Trophoblast cell (in vitro differentiated cells and primary cell): ENCODE data around the gene JAML.

Experiments
- DNase-seq, 2 donors: peaks; one replicate each; pipeline ENCODE4 v3.0.0-alpha.2; 2016
- H2AFZ ChIP-seq: 2 replicates; pipeline ENCODE4 v1.6.1; 2013; ENCODE audit warnings: low read length, moderate library complexity, mild to moderate bottlenecking; ENCODE audit not compliant: insufficient read depth, poor library complexity
- H2AK5ac ChIP-seq: 2 replicates; pipeline ENCODE4 v1.6.1; 2013; ENCODE audit warnings: mild to moderate bottlenecking, low read length
- H2BK120ac ChIP-seq: 2 replicates; pipeline ENCODE4 v1.6.1; 2013; ENCODE audit warnings: low read length, mild to moderate bottlenecking, moderate library complexity; ENCODE audit not compliant: insufficient read depth, poor library complexity
- H2BK12ac ChIP-seq: 2 replicates; pipeline ENCODE4 v1.6.1; 2013; ENCODE audit warnings: mild to moderate bottlenecking, low read length, moderate library complexity
- H2BK5ac ChIP-seq: 2 replicates; pipeline ENCODE4 v1.6.1; 2013; ENCODE audit warnings: low read length, low read depth, moderate library complexity, mild to moderate bottlenecking; ENCODE audit not compliant: poor library complexity
- H3K14ac ChIP-seq: 2 replicates; pipeline ENCODE4 v1.6.1; 2013; ENCODE audit warnings: mild to moderate bottlenecking, low read length
- H3K18ac ChIP-seq: 2 replicates; pipeline ENCODE4 v1.6.1; 2013; ENCODE audit warnings: mild to moderate bottlenecking, low read length
- H3K23ac ChIP-seq: 2 replicates; pipeline ENCODE4 v1.6.1; 2013; ENCODE audit warnings: low read length
- H3K27ac ChIP-seq: 2 replicates; pipeline ENCODE4 v1.5.1; 2013; ENCODE audit warnings: low read depth, mild to moderate bottlenecking, inconsistent platforms, low read length, moderate library complexity
- H3K27me3 ChIP-seq: 2 replicates; pipeline ENCODE4 v1.6.1; 2013; ENCODE audit warnings: inconsistent platforms, mild to moderate bottlenecking, low read length, moderate library complexity; ENCODE audit not compliant: insufficient read depth
- H3K36me3 ChIP-seq, 2 experiments: 1 replicate in 1 of 2; 2 replicates in 1 of 2; pipeline ENCODE4 v1.6.1; 2013; ENCODE audit warnings: low read length in 2 of 2, mild to moderate bottlenecking in 2 of 2, moderate library complexity in 1 of 2; ENCODE audit not compliant: insufficient read depth in 2 of 2, control insufficient read depth in 1 of 2
- H3K4ac ChIP-seq: 2 replicates; pipeline ENCODE4 v1.6.1; 2013; ENCODE audit warnings: low read depth, mild to moderate bottlenecking, low read length, moderate library complexity
- H3K4me1 ChIP-seq, 2 experiments: 1 replicate in 1 of 2; 2 replicates in 1 of 2; pipeline ENCODE4 v1.6.1; 2013; ENCODE audit warnings: low read length in 2 of 2, mild to moderate bottlenecking in 2 of 2, moderate library complexity in 1 of 2; ENCODE audit not compliant: insufficient read depth in 2 of 2, control insufficient read depth in 1 of 2
- H3K4me2 ChIP-seq: 2 replicates; pipeline ENCODE4 v1.6.1; 2013; ENCODE audit warnings: inconsistent platforms, mild to moderate bottlenecking, low read length, moderate library complexity
- H3K4me3 ChIP-seq: 2 replicates; pipeline ENCODE4 v1.5.1; 2013; ENCODE audit warnings: mild to moderate bottlenecking, low read depth, low read length, inconsistent platforms
- H3K79me1 ChIP-seq: one replicate; pipeline ENCODE4 v1.6.1; 2013; ENCODE audit warnings: low read length
- H3K79me2 ChIP-seq: 2 replicates; pipeline ENCODE4 v1.6.1; 2013; ENCODE audit warnings: low read length, mild to moderate bottlenecking; ENCODE audit not compliant: control insufficient read depth, insufficient read depth, poor library complexity
- H3K9ac ChIP-seq: 2 replicates; pipeline ENCODE4 v1.6.1; 2013; ENCODE audit warnings: mild to moderate bottlenecking, low read length
- H3K9me3 ChIP-seq: 2 replicates; pipeline ENCODE4 v1.6.1; 2013; ENCODE audit warnings: low read depth, mild to moderate bottlenecking, control low read depth, inconsistent platforms, low read length; ENCODE audit not compliant: insufficient read depth
- H4K12ac ChIP-seq: 2 replicates; pipeline ENCODE4 v1.6.1; 2013; ENCODE audit warnings: low read depth, mild to moderate bottlenecking, low read length, moderate library complexity
- H4K8ac ChIP-seq: 2 replicates; pipeline ENCODE4 v1.6.1; 2013; ENCODE audit warnings: low read depth, mild to moderate bottlenecking, low read length, moderate library complexity
- H4K91ac ChIP-seq: one replicate; pipeline ENCODE4 v1.6.1; 2013; ENCODE audit warnings: low read depth, mild to moderate bottlenecking, low read length, moderate library complexity
- WGBS: extraction: QIAGEN DNeasy Blood & Tissue Kit; methylation state at CpG from one replicate; pipeline ENCODE4 v1.1.7; 2013; ENCODE audit warnings: missing lambda C conversion rate; ENCODE audit not compliant: insufficient read length, insufficient coverage; ENCODE audit errors: extremely low coverage; 5-methylcytosine and 5-hydroxymethylcytosine counted together

Gene JAML

GRCh38 chr11:118152020-118152551, 72.7 kb downstream of the JAML start:
- Histone ChIP-seq H3K4ac (no peak overlapping the region), H3K18ac (no peak overlapping the region), H2AFZ (no peak overlapping the region), H3K9me3 (peaks cover 15% of the 10 kb centered on the region), H4K91ac (no peak overlapping the region), H3K27me3 (peaks cover 67% of the 10 kb centered on the region), H3K4me1 (peaks cover 5% of the 10 kb centered on the region in 2 experiments), H3K27ac (no peak overlapping the region), H4K8ac (no peak overlapping the region), H3K79me2 (no peaks in the 10 kb centered on the region), H3K36me3 (no peaks in the 10 kb centered on the region), H3K4me2 (peak overlapping the region; percentile 86), H3K9ac (no peak overlapping the region), H2BK120ac (no peak overlapping the region), H3K79me1 (no peaks in the 10 kb centered on the region), H2AK5ac (no peak overlapping the region), H4K12ac (no peak overlapping the region), H3K23ac (no peak overlapping the region), H3K4me3 (no peak overlapping the region), H2BK12ac (no peak overlapping the region), H3K14ac (no peak overlapping the region), H2BK5ac (no peak overlapping the region)
- DNase-seq, result no peak
- no CpG with 5 or more reads among the region's 16 CpGs for WGBS

GRCh38 chr11:118151431-118151830, 73.4 kb downstream of the JAML start:
- Histone ChIP-seq H2AK5ac (no peak overlapping the region), H3K4me3 (no peak overlapping the region), H3K14ac (no peak overlapping the region), H3K27me3 (peaks cover 63% of the 10 kb centered on the region), H4K91ac (no peak overlapping the region), H2AFZ (no peak overlapping the region), H3K23ac (no peak overlapping the region), H3K4me2 (no peak overlapping the region), H3K27ac (no peak overlapping the region), H3K9ac (no peak overlapping the region), H3K9me3 (peaks cover 11% of the 10 kb centered on the region), H4K8ac (no peak overlapping the region), H3K18ac (no peak overlapping the region), H3K79me2 (no peaks in the 10 kb centered on the region), H2BK12ac (no peak overlapping the region), H4K12ac (no peak overlapping the region), H3K36me3 (no peaks in the 10 kb centered on the region), H2BK120ac (no peak overlapping the region), H3K79me1 (no peaks in the 10 kb centered on the region), H2BK5ac (no peak overlapping the region), H3K4me1 (peaks cover 5% of the 10 kb centered on the region in 2 experiments), H3K4ac (no peak overlapping the region)
- no peak for DNase-seq
- no CpG with 5 or more reads among the region's 5 CpGs for WGBS

- Histone ChIP-seq H2BK120ac (no peak overlapping the region), H2BK5ac (no peak overlapping the region), H3K9ac (no peak overlapping the region), H2AFZ (no peak overlapping the region), H3K9me3 (peaks cover 9% of the 10 kb centered on the region), H2BK12ac (no peak overlapping the region), H2AK5ac (no peak overlapping the region), H3K4me1 (peaks cover 5% of the 10 kb centered on the region in 2 experiments), H3K27ac (no peak overlapping the region), H3K14ac (no peak overlapping the region), H3K79me2 (no peaks in the 10 kb centered on the region), H3K18ac (no peak overlapping the region), H3K23ac (no peak overlapping the region), H4K12ac (no peak overlapping the region), H3K36me3 (no peaks in the 10 kb centered on the region), H4K8ac (no peak overlapping the region), H3K27me3 (peaks cover 49% of the 10 kb centered on the region), H3K79me1 (no peaks in the 10 kb centered on the region), H4K91ac (no peak overlapping the region), H3K4me3 (no peak overlapping the region), H3K4me2 (no peak overlapping the region), H3K4ac (no peak overlapping the region)
- DNase-seq, result no peak
- no CpG with 5 or more reads among the region's 1 CpG for WGBS
Measured at GRCh38 chr11:118149493-118149892, 75.3 kb downstream of the JAML start.

- Histone ChIP-seq H3K27me3 (peaks cover 43% of the 10 kb centered on the region), H3K4me2 (no peak overlapping the region), H2AFZ (no peak overlapping the region), H2BK120ac (no peak overlapping the region), H3K36me3 (no peaks in the 10 kb centered on the region), H3K4me1 (peaks cover 5% of the 10 kb centered on the region in 2 experiments), H3K4ac (no peak overlapping the region), H3K4me3 (no peak overlapping the region), H3K18ac (no peak overlapping the region), H3K9ac (no peak overlapping the region), H3K23ac (no peak overlapping the region), H4K8ac (no peak overlapping the region), H3K9me3 (peaks cover 5% of the 10 kb centered on the region), H4K12ac (no peak overlapping the region), H2BK12ac (no peak overlapping the region), H3K27ac (no peak overlapping the region), H3K14ac (no peak overlapping the region), H3K79me2 (no peaks in the 10 kb centered on the region), H2BK5ac (no peak overlapping the region), H2AK5ac (no peak overlapping the region), H3K79me1 (no peaks in the 10 kb centered on the region), H4K91ac (no peak overlapping the region)
- no peak for DNase-seq
- WGBS, result no CpG with 5 or more reads among the region's 2 CpGs
Measured at GRCh38 chr11:118148856-118149255, 76.0 kb downstream of the JAML start.
